NCI-H460 (cell line): ENCODE measurements around the gene SYNE2. TPM values are rescaled to one million over a fixed set of nuclear protein-coding genes. Genes with fewer than 3 reads are reported as not detected.
"Not testable (repeated sequence)": the region's sequence is repeated elsewhere in the genome, so short reads cannot be mapped to it uniquely, and the experiment has no call there.

Experiments
- DNase-seq: peaks from one replicate; pipeline ENCODE4 v3.0.0-alpha.2; 2016; ENCODE audit warnings: low read depth; ENCODE audit errors: extremely low read depth
- total RNA-seq: library from RNA; depleted of rRNA; stranded (reverse); fragments of >200 nt; shearing (Covaris generic); gene quantifications from 2 replicates; pipeline ENCODE4 v1.2.3, GENCODE V29; 2014

Gene SYNE2
- total RNA-seq, 1 experiment from 2014 or later = 9.1 TPM

- no peak for DNase-seq
These were observed 326.0 kb downstream of the SYNE2 start for GRCh38 chr14:64178814-64179213.

- not testable (repeated sequence) for DNase-seq
These were observed 330.1 kb downstream of the SYNE2 start for GRCh38 chr14:64182908-64183307.

GRCh38 chr14:64184103-64184729 lies 331.4 kb downstream of the SYNE2 start:
- DNase-seq = no peak

GRCh38 chr14:64185184-64185583 lies 332.4 kb downstream of the SYNE2 start:
- no peak for DNase-seq

- DNase-seq = no peak
These were observed 333.7 kb downstream of the SYNE2 start for GRCh38 chr14:64186231-64187129.

GRCh38 chr14:64187331-64187730 lies 334.5 kb downstream of the SYNE2 start:
- no peak for DNase-seq

GRCh38 chr14:64190974-64191502 lies 338.2 kb downstream of the SYNE2 start:
- DNase-seq = no peak

- peak; percentile 64 for DNase-seq
These were observed 339.0 kb downstream of the SYNE2 start for GRCh38 chr14:64191756-64192155.

GRCh38 chr14:64193821-64194220 lies 341.0 kb downstream of the SYNE2 start:
- DNase-seq = no peak

GRCh38 chr14:64194404-64194803 lies 341.6 kb downstream of the SYNE2 start:
- DNase-seq = no peak

GRCh38 chr14:64195199-64195598 lies 342.4 kb downstream of the SYNE2 start:
- no peak for DNase-seq

- no peak for DNase-seq
These were observed 343.3 kb downstream of the SYNE2 start for GRCh38 chr14:64196056-64196455.

- peak; percentile 45 for DNase-seq
These were observed 344.1 kb downstream of the SYNE2 start for GRCh38 chr14:64196814-64197411.

- no peak for DNase-seq
These were observed 345.2 kb downstream of the SYNE2 start for GRCh38 chr14:64197996-64198395.

- DNase-seq = no peak
These were observed 345.7 kb downstream of the SYNE2 start for GRCh38 chr14:64198486-64198885.

- no peak for DNase-seq
These were observed 347.4 kb downstream of the SYNE2 start for GRCh38 chr14:64200170-64200569.

- no peak for DNase-seq
These were observed 348.5 kb downstream of the SYNE2 start for GRCh38 chr14:64201296-64201695.

- DNase-seq = no peak
These were observed 349.2 kb downstream of the SYNE2 start for GRCh38 chr14:64201921-64202545.

GRCh38 chr14:64202716-64203115 lies 349.9 kb downstream of the SYNE2 start:
- DNase-seq = no peak

GRCh38 chr14:64203366-64204006 lies 350.7 kb downstream of the SYNE2 start:
- DNase-seq = no peak
